ENCODE measurements around the gene MFSD2B. TPM values are rescaled to one million over a fixed set of nuclear protein-coding genes. Genes with fewer than 3 reads are reported as not detected.

Gene MFSD2B
- total RNA-seq, 1 donor from 2014 or later, result not detected

DNA sequence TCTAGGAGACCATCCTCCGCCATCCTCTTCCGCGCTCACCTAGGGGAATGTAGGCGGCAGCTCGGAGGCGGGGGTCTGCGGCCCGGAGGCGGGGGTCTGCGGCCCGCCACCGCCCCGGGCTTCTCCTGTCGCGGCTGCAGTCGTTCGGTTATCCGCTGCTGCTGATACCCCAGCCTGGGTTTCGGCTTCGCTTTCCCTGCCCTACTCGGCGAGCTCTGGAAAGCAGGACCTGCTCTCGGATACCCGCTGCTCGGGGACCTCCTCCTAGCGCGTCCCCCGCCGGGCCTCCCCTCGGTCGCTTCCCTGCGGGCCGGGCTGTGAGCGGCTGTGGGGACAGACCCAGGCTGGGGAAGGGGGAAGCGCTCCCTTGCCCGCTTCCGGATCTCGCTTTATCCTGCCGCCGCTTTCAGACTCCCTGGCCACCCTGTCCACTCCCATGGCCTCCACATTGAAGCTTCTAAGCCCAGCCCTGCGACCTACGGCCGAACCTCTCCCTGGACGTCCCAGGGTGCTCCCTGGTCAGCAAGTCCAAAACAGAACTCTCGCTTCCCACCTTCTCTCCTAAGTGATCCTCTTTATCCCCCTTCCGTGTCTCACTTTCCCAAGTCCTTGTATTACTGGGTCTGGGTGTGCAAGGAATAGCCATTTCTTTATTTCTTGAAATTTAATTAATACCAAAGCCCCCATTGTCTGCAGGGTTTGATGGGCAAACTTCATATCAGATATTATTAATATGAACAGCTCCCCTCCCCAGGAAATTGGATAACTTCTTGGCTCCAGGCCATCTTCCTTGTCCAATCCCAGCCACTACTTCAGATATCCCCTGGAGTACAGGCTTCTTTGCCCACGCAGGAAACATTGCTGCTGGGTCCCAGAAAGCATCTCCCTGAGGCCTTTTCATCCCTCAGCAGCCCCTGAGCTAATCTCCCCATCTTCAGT lies 40.4 kb downstream of the MFSD2B start:
- Histone ChIP-seq H3K4me3 (ENCODE audit: low read depth, low read length) (peak overlapping the region; percentile 76), H3K36me3 (ENCODE audit: control insufficient read depth, insufficient read depth, low read length) (no peaks in the 10 kb centered on the region), H3K27me3 (ENCODE audit: control insufficient read depth, insufficient read depth, low read length) (no peaks in the 10 kb centered on the region)
- DNase-seq (ENCODE audit: low read depth) (no peak), FAIRE-seq (no peak)
- TF ChIP-seq, protein P1, sequence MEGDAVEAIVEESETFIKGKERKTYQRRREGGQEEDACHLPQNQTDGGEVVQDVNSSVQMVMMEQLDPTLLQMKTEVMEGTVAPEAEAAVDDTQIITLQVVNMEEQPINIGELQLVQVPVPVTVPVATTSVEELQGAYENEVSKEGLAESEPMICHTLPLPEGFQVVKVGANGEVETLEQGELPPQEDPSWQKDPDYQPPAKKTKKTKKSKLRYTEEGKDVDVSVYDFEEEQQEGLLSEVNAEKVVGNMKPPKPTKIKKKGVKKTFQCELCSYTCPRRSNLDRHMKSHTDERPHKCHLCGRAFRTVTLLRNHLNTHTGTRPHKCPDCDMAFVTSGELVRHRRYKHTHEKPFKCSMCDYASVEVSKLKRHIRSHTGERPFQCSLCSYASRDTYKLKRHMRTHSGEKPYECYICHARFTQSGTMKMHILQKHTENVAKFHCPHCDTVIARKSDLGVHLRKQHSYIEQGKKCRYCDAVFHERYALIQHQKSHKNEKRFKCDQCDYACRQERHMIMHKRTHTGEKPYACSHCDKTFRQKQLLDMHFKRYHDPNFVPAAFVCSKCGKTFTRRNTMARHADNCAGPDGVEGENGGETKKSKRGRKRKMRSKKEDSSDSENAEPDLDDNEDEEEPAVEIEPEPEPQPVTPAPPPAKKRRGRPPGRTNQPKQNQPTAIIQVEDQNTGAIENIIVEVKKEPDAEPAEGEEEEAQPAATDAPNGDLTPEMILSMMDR (IDR thresholded peaks at IDR 0.05; ENCODE audit: insufficient read depth, low read length, severe bottlenecking), result no peak

DNA sequence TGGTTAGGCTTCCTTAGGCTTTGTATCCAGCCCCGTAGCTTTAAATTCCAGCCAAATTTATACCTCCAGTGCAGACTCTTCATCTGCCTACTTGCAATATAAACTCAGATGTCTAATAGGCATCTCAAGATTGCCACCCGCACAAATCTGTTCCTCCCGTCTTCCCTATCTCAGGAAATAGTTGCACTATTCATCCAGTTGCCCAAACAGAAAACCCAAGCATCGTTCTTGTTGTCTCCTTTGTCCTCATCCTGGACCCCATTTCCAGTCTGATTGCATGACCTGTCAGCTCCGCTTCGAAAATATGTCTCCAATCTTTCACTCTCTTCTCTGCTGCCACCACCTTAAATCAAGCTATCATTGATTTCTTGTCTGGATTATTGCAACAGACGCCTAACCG lies 41.9 kb downstream of the MFSD2B start:
- H3K27me3 ChIP-seq (ENCODE audit: control insufficient read depth, insufficient read depth, low read length), result no peaks in the 10 kb centered on the region
- H3K36me3 ChIP-seq (ENCODE audit: control insufficient read depth, insufficient read depth, low read length), result no peaks in the 10 kb centered on the region
- FAIRE-seq (no peak), DNase-seq (ENCODE audit: low read depth) (no peak)
- H3K4me3 ChIP-seq (ENCODE audit: low read depth, low read length), result no peak overlapping the region
- TF ChIP-seq, protein P1 (IDR thresholded peaks at IDR 0.05; ENCODE audit: insufficient read depth, low read length, severe bottlenecking), result no peak

DNA sequence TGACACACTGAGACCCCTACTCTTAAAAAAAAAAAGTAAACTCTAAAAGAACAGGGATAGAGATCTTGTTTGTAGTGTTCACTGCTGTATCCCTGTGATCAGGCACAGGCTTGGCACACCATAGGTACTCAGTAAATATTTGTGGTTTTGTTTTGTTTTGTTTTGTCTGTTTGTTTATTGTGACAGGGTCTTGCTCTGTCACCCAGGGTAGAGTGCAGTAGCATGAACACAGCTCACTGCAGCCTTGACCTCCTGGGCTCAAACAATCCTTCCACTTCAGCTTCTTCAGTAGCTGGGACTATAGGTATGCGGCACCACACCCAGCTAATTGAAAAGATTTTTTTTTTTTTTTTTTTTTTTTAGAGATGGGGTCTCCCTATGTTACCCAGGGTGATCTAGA lies 43.1 kb downstream of the MFSD2B start:
- no peak overlapping the region for H3K4me3 ChIP-seq (ENCODE audit: low read depth, low read length)
- H3K36me3 ChIP-seq (ENCODE audit: control insufficient read depth, insufficient read depth, low read length), result no peaks in the 10 kb centered on the region
- DNase-seq (ENCODE audit: low read depth) (no peak), FAIRE-seq (no peak)
- TF ChIP-seq, protein P1 (IDR thresholded peaks at IDR 0.05; ENCODE audit: insufficient read depth, low read length, severe bottlenecking), result no peak
- H3K27me3 ChIP-seq (ENCODE audit: control insufficient read depth, insufficient read depth, low read length), result no peaks in the 10 kb centered on the region

DNA sequence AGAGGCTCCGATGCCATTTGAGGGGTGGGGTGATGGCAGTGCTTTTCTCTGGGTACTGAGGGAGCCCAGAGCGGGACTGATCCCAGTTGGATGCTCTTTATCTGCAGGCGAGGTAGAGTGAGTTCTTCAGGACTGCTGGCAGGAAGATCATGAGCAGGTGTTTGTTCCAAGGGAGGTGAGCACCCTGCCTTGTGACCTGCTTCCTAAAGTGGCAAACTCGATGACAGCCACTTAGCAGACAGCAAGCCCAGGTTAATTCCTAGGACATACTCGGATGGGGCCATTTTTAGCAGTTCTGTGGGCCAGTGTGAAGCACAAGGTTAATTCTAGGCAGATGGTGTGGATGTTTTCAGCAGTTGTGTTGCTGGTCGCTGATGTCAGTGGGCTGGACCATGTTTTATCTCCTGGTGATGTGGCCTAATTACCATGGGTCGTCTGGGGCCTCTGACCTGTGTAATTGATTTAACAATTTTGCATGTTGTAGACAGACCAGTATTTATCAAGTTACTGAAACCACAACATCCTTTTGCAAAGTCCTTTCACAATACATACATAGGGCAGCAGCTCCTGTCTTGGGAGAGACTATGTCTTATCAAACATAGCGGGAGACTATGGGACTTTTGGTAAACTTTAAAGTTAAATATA lies 44.6 kb downstream of the MFSD2B start:
- DNase-seq (ENCODE audit: low read depth) (no peak), FAIRE-seq (no peak)
- no peaks in the 10 kb centered on the region for H3K36me3 ChIP-seq (ENCODE audit: control insufficient read depth, insufficient read depth, low read length)
- no peak overlapping the region for H3K4me3 ChIP-seq (ENCODE audit: low read depth, low read length)
- TF ChIP-seq, protein P1 (IDR thresholded peaks at IDR 0.05; ENCODE audit: insufficient read depth, low read length, severe bottlenecking), result no peak
- no peaks in the 10 kb centered on the region for H3K27me3 ChIP-seq (ENCODE audit: control insufficient read depth, insufficient read depth, low read length)

DNA sequence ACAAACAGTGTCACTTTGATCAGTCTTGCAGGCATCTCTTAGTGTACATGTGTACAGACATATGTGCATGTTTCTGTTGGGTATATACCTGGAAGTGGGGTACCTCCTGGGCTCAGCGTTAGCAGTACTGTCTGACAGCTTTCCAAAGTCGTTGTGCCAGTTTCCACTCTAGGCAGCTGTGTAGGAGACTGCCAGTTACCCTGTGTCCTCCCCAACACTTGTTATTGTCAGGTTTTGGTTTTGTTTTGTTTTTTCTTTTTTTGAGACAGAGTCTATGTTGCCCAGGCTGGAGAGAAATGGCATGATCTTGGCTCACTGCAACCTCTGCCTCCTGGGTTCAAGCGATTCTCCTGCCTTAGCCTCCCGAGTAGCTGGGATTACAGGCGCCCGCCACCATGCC lies 45.9 kb downstream of the MFSD2B start:
- H3K27me3 ChIP-seq (ENCODE audit: control insufficient read depth, insufficient read depth, low read length), result no peaks in the 10 kb centered on the region
- H3K36me3 ChIP-seq (ENCODE audit: control insufficient read depth, insufficient read depth, low read length), result no peaks in the 10 kb centered on the region
- TF ChIP-seq, protein P1 (IDR thresholded peaks at IDR 0.05; ENCODE audit: insufficient read depth, low read length, severe bottlenecking), result no peak
- DNase-seq (ENCODE audit: low read depth), result no peak
- no peak for FAIRE-seq
- H3K4me3 ChIP-seq (ENCODE audit: low read depth, low read length), result no peak overlapping the region
